Fibroblast of skin of scalp (primary cell): Measurements from ENCODE around the gene DERA.
"Not testable (repeated sequence)": the region's sequence is repeated elsewhere in the genome, so short reads cannot be mapped to it uniquely, and the experiment has no call there.

Experiments
- DNase-seq: peaks from one replicate; pipeline ENCODE4 v3.0.0-alpha.2; 2013

The DERA gene

GRCh38 chr12:15904378-15904920, 6.7 kb upstream of the DERA start:
- DNase-seq = no peak

GRCh38 chr12:15910468-15910863, 666 bp upstream of the DERA start:
- DNase-seq = no peak

GRCh38 chr12:15911931-15912330, 799 bp downstream of the DERA start:
- DNase-seq = not testable (repeated sequence)

GRCh38 chr12:15914131-15914530, 3.0 kb downstream of the DERA start:
- DNase-seq = not testable (repeated sequence)

GRCh38 chr12:15918066-15918465, 6.9 kb downstream of the DERA start:
- no peak for DNase-seq

- no peak for DNase-seq
These were observed 8.3 kb downstream of the DERA start for GRCh38 chr12:15919418-15919817.

- DNase-seq = no peak
These were observed 13.8 kb downstream of the DERA start for GRCh38 chr12:15924956-15925355.

- peak; percentile 92 for DNase-seq
These were observed 17.2 kb downstream of the DERA start for GRCh38 chr12:15928346-15928745.

- no peak for DNase-seq
These were observed 17.9 kb downstream of the DERA start for GRCh38 chr12:15928870-15929571.

GRCh38 chr12:15931590-15932053, 20.5 kb downstream of the DERA start:
- no peak for DNase-seq

- no peak for DNase-seq
These were observed 21.2 kb downstream of the DERA start for GRCh38 chr12:15932327-15932726.

GRCh38 chr12:15932971-15933370, 21.8 kb downstream of the DERA start:
- DNase-seq = no peak

GRCh38 chr12:15933751-15934150, 22.6 kb downstream of the DERA start:
- DNase-seq = peak; percentile 20

- no peak for DNase-seq
These were observed 25.6 kb downstream of the DERA start for GRCh38 chr12:15936751-15937150.

- no peak for DNase-seq
These were observed 26.8 kb downstream of the DERA start for GRCh38 chr12:15937902-15938301.

- no peak for DNase-seq
These were observed 28.0 kb downstream of the DERA start for GRCh38 chr12:15939111-15939510.

- no peak for DNase-seq
These were observed 31.3 kb downstream of the DERA start for GRCh38 chr12:15942475-15942874.

GRCh38 chr12:15943519-15943918, 32.4 kb downstream of the DERA start:
- DNase-seq = not testable (repeated sequence)

GRCh38 chr12:15948461-15948860, 37.3 kb downstream of the DERA start:
- DNase-seq = not testable (repeated sequence)

- no peak for DNase-seq
These were observed 44.1 kb downstream of the DERA start for GRCh38 chr12:15955281-15955680.

GRCh38 chr12:15956010-15956409, 44.9 kb downstream of the DERA start:
- DNase-seq = no peak

- DNase-seq = no peak
These were observed 45.5 kb downstream of the DERA start for GRCh38 chr12:15956413-15957185.

GRCh38 chr12:15962760-15963159, 51.6 kb downstream of the DERA start:
- no peak for DNase-seq

- no peak for DNase-seq
These were observed 52.1 kb downstream of the DERA start for GRCh38 chr12:15963271-15963670.
